RWPE1 (cell line): Measurements from ENCODE around the gene UBE2U.
"Not testable (repeated sequence)": the region's sequence is repeated elsewhere in the genome, so short reads cannot be mapped to it uniquely, and the experiment has no call there.

ENCODE experiments used
- CTCF ChIA-PET: fragments of 350-600 bp; sonication (Branson Sonifier 250); formaldehyde crosslinking; extraction: SDS; loops from one replicate; lab custom pipeline; 2021; lab: Yijun Ruan, JAX
- POLR2A ChIA-PET: fragments of 400-600 bp; formaldehyde crosslinking; extraction: SDS; loops from one replicate; lab custom pipeline; 2020; ENCODE audit warnings: antibody characterized with exemption; ENCODE audit not compliant: low non-redundant PET; lab: Yijun Ruan, JAX
- DNase-seq: peaks from one replicate; pipeline ENCODE4 v3.0.0; 2012; ENCODE audit warnings: low spot score
- H3K27ac ChIP-seq: fragments of 450-650 bp; 2 replicates; pipeline ENCODE4 v1.5.1; 2017
- TF ChIP-seq, protein P1 (sequence below): fragments of 450-650 bp; conservative IDR thresholded peaks from 2 replicates; pipeline ENCODE4 v1.5.1; 2017; ENCODE audit warnings: low read depth, mild to moderate bottlenecking

Gene UBE2U

DNA sequence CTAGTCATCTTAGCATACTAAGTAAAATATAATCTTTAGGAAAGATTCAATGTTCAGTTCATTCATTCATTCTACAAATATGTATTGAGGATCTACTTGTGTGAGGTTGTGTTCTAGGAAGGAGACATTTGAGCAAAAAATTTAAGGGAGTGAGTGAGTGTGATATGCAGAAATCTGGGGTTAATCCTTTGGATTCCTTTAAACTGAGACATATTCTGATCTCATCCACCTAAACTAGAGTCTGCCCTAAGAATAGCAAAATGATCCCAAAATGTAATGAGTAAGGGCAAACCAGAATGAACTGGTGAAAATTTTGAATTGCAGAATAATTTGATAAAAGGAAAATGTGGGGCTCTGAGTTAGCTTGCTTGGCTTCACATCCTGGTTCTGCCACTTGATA is 8.6 kb downstream of the UBE2U start:
- no peak overlapping the region for H3K27ac ChIP-seq
- TF ChIP-seq, protein P1, sequence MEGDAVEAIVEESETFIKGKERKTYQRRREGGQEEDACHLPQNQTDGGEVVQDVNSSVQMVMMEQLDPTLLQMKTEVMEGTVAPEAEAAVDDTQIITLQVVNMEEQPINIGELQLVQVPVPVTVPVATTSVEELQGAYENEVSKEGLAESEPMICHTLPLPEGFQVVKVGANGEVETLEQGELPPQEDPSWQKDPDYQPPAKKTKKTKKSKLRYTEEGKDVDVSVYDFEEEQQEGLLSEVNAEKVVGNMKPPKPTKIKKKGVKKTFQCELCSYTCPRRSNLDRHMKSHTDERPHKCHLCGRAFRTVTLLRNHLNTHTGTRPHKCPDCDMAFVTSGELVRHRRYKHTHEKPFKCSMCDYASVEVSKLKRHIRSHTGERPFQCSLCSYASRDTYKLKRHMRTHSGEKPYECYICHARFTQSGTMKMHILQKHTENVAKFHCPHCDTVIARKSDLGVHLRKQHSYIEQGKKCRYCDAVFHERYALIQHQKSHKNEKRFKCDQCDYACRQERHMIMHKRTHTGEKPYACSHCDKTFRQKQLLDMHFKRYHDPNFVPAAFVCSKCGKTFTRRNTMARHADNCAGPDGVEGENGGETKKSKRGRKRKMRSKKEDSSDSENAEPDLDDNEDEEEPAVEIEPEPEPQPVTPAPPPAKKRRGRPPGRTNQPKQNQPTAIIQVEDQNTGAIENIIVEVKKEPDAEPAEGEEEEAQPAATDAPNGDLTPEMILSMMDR, result no peak
- DNase-seq, result no peak
- ChIA-PET POLR2A (no interaction called here), CTCF (no interaction called here)

DNA sequence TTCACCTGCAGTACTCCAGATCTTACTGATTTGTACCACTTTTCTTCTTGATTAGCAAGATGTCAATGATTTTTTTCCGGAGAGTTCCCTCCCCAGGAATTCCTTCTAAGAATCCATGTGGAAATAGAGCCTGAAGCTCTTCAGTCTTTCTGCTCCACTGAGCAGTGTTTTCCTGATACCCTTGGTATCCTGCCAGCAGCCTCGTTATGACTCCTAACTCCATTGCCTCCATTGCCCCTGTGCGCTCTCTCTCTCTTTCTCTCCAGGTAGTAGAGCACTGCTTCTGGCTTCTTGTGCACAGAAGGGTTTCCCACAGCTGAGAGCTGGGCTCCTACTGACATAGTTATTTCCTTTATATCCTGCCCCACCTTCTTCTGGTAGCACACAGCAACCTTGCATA is 12.2 kb downstream of the UBE2U start:
- CTCF ChIA-PET, result interaction anchor here (0.6 to 0.7 kb wide), 2 partner anchors 10 to 659 kb away, joined by 3 to 6 read pairs; no protein-coding TSS in a partner anchor
- TF ChIP-seq, protein P1, result no peak
- DNase-seq, result no peak
- POLR2A ChIA-PET, result no interaction called here
- no peak overlapping the region for H3K27ac ChIP-seq

- DNase-seq, result no peak
- TF ChIP-seq, protein P1, result no peak
- no peak overlapping the region for H3K27ac ChIP-seq
- CTCF ChIA-PET, result no interaction called here
- POLR2A ChIA-PET, result no interaction called here
These were observed 16.8 kb downstream of the UBE2U start for GRCh38 chr1:64220241-64220640.

GRCh38 chr1:64223329-64224151 is 20.1 kb downstream of the UBE2U start:
- DNase-seq, result peak; percentile 55
- no peak overlapping the region for H3K27ac ChIP-seq
- ChIA-PET CTCF (interaction anchor here (0.6 to 1.1 kb wide), 2 partner anchors 450 to 532 kb away, joined by 4 to 9 read pairs; no protein-coding TSS in a partner anchor), POLR2A (no interaction called here)
- TF ChIP-seq, protein P1, result no peak

- H3K27ac ChIP-seq, DNase-seq, POLR2A ChIA-PET, CTCF ChIA-PET: not testable (repeated sequence)
These were observed 20.8 kb downstream of the UBE2U start for GRCh38 chr1:64224236-64224635.

- DNase-seq, result no peak
- H3K27ac ChIP-seq, result no peak overlapping the region
- TF ChIP-seq, protein P1, result no peak
- POLR2A ChIA-PET, result no interaction called here
- CTCF ChIA-PET, result no interaction called here
These were observed 24.9 kb downstream of the UBE2U start for GRCh38 chr1:64228167-64228957.
